ENCODE data around the gene MOSPD3. TPM values are rescaled to one million over a fixed set of nuclear protein-coding genes. Genes with fewer than 3 reads are reported as not detected.

MOSPD3 gene
- polyA plus RNA-seq, 1 donor (not counting 4 experiments of a cell fraction or from before 2014, with no cell fraction given), result 5.5 TPM

DNA sequence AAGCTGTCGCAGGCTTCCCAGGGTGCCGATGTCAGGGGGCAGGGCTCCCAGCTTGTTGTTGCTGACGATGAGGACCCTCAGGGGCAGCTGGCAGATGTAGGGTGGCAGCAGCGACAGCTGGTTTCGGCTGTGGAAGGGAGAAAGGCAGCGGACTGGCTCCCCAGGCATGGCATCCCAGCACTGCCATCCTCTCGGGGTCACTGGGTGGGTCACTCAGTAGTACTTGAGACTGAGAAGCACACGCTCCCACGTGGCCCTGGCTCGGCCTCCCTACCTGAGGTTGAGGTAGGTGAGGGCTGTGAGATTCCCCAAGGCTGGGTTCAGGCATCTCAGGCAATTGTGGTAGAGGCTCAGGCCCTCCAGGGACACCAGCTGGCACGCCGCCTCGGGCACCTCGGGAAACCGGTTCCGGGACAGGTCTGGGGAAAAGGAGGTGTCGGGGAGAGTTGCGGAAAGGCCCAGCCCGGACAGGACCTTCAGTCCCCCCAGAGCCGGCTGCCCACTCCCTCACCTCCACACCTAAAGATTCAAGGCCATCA, 30.2 kb upstream of the MOSPD3 start:
- no peak overlapping the region for H2AFZ ChIP-seq (ENCODE audit: control insufficient read depth, low read length)
- FAIRE-seq (no peak), DNase-seq (ENCODE audit: low read depth, low spot score) (no peak)
- dilution Hi-C loops (cut with MboI; ENCODE audit: extremely low pct_ligation_motif_present, low sequenced_read_pairs), result no loop called here
- TF ChIP-seq, protein P1, sequence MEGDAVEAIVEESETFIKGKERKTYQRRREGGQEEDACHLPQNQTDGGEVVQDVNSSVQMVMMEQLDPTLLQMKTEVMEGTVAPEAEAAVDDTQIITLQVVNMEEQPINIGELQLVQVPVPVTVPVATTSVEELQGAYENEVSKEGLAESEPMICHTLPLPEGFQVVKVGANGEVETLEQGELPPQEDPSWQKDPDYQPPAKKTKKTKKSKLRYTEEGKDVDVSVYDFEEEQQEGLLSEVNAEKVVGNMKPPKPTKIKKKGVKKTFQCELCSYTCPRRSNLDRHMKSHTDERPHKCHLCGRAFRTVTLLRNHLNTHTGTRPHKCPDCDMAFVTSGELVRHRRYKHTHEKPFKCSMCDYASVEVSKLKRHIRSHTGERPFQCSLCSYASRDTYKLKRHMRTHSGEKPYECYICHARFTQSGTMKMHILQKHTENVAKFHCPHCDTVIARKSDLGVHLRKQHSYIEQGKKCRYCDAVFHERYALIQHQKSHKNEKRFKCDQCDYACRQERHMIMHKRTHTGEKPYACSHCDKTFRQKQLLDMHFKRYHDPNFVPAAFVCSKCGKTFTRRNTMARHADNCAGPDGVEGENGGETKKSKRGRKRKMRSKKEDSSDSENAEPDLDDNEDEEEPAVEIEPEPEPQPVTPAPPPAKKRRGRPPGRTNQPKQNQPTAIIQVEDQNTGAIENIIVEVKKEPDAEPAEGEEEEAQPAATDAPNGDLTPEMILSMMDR (optimal IDR thresholded peaks at IDR 0.05 in 1 of 3, IDR thresholded peaks at IDR 0.05 in 1 of 3, conservative IDR thresholded peaks at IDR 0.05 in 1 of 3; ENCODE audit: extremely low read depth in 1 of 3, insufficient read depth in 2 of 3, low read length in 3 of 3), result no peak
- no peak for TF ChIP-seq EZH2 (IDR thresholded peaks at IDR 0.05; ENCODE audit: low read length)
- H3K9me3 ChIP-seq (ENCODE audit: control insufficient read depth, low read depth, low read length), result no peaks in the 10 kb centered on the region
- no peaks in the 10 kb centered on the region for H3K9me1 ChIP-seq (ENCODE audit: control insufficient read depth, extremely low read depth, insufficient read depth, low read length)
- peaks cover 13% of the 10 kb centered on the region for H3K79me2 ChIP-seq (ENCODE audit: control insufficient read depth, insufficient read depth, low read length)
- peaks cover 23 to 27% of the 10 kb centered on the region in 2 experiments for H3K36me3 ChIP-seq (ENCODE audit: control insufficient read depth in 2 of 2, extremely low read depth in 1 of 2, insufficient read depth in 2 of 2, low read length in 2 of 2)
- H3K9ac ChIP-seq (ENCODE audit: control insufficient read depth, extremely low read depth, insufficient read depth, low read length), result no peak overlapping the region
- no peak overlapping the region for H3K4me3 ChIP-seq (ENCODE audit: control insufficient read depth in 2 of 3, extremely low read depth in 1 of 3, insufficient read depth in 2 of 3, low read depth in 1 of 3, low read length in 3 of 3)
- peak overlapping the region; percentile 37 for H3K4me2 ChIP-seq (ENCODE audit: control insufficient read depth, extremely low read depth, insufficient read depth, low read depth, low read length)
- peaks cover 8% of the 10 kb centered on the region for H4K20me1 ChIP-seq (ENCODE audit: control insufficient read depth, extremely low read depth, insufficient read depth, low read length)
- H3K27me3 ChIP-seq (ENCODE audit: control insufficient read depth, extremely low read depth, insufficient read depth, low read length), result no peaks in the 10 kb centered on the region
- H3K27ac ChIP-seq (ENCODE audit: control insufficient read depth, insufficient read depth, low read length), result no peak overlapping the region
- H3K4me1 ChIP-seq (ENCODE audit: control insufficient read depth, extremely low read depth, insufficient read depth, low read length), result peaks cover 32% of the 10 kb centered on the region

DNA sequence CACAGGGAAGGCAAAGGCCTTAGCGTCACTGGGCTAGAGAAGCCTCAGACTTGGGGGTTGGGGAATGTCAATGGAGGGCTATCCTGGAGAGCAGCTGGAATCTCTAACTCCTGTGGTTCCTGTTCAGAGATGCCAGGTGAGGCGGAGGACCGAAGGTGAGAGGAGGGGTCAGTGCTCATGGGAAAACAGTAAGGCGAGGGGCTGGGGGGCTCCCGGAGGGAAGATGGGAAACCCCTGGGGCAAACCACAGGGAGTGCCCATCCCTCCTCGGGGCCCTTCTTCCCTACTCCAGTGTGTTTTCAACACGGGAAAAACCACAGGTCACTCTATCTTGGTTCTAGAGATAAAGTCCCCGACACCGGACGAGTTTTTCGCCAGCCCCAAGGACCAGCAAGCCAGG, 29.7 kb upstream of the MOSPD3 start:
- Histone ChIP-seq H3K79me2 (ENCODE audit: control insufficient read depth, insufficient read depth, low read length) (peaks cover 13% of the 10 kb centered on the region), H3K9me3 (ENCODE audit: control insufficient read depth, low read depth, low read length) (no peaks in the 10 kb centered on the region), H3K4me2 (ENCODE audit: control insufficient read depth, extremely low read depth, insufficient read depth, low read depth, low read length) (peak overlapping the region; percentile 37), H3K36me3 (ENCODE audit: control insufficient read depth in 2 of 2, extremely low read depth in 1 of 2, insufficient read depth in 2 of 2, low read length in 2 of 2) (peaks cover 23 to 24% of the 10 kb centered on the region in 2 experiments), H3K9me1 (ENCODE audit: control insufficient read depth, extremely low read depth, insufficient read depth, low read length) (no peaks in the 10 kb centered on the region), H3K27ac (ENCODE audit: control insufficient read depth, insufficient read depth, low read length) (no peak overlapping the region), H3K4me3 (ENCODE audit: control insufficient read depth in 2 of 3, extremely low read depth in 1 of 3, insufficient read depth in 2 of 3, low read depth in 1 of 3, low read length in 3 of 3) (no peak overlapping the region), H3K4me1 (ENCODE audit: control insufficient read depth, extremely low read depth, insufficient read depth, low read length) (peaks cover 32% of the 10 kb centered on the region), H4K20me1 (ENCODE audit: control insufficient read depth, extremely low read depth, insufficient read depth, low read length) (peaks cover 8% of the 10 kb centered on the region), H3K27me3 (ENCODE audit: control insufficient read depth, extremely low read depth, insufficient read depth, low read length) (no peaks in the 10 kb centered on the region), H3K9ac (ENCODE audit: control insufficient read depth, extremely low read depth, insufficient read depth, low read length) (no peak overlapping the region), H2AFZ (ENCODE audit: control insufficient read depth, low read length) (no peak overlapping the region)
- TF ChIP-seq EZH2 (IDR thresholded peaks at IDR 0.05; ENCODE audit: low read length), result no peak
- TF ChIP-seq, protein P1 (optimal IDR thresholded peaks at IDR 0.05 in 1 of 3, IDR thresholded peaks at IDR 0.05 in 1 of 3, conservative IDR thresholded peaks at IDR 0.05 in 1 of 3; ENCODE audit: extremely low read depth in 1 of 3, insufficient read depth in 2 of 3, low read length in 3 of 3), result no peak
- no peak for FAIRE-seq
- no peak for DNase-seq (ENCODE audit: low read depth, low spot score)
- dilution Hi-C loops (cut with MboI; ENCODE audit: extremely low pct_ligation_motif_present, low sequenced_read_pairs), result no loop called here
